ENCODE data around the gene ZNF407. TPM values are rescaled to one million over a fixed set of nuclear protein-coding genes. Genes with fewer than 3 reads are reported as not detected.

ZNF407 gene
- total and polyA plus RNA-seq, 2 donors from 2014 or later = 2.5 to 17.8 TPM

GRCh38 chr18:74817576-74817975 lies 219.9 kb downstream of the ZNF407 start:
- H3K27ac ChIP-seq (ENCODE audit: low read depth in 2 of 2, low read length in 2 of 2) = no peak overlapping the region

GRCh38 chr18:74818516-74819175 lies 221.0 kb downstream of the ZNF407 start:
- intact Hi-C loops (cut with DNase I) = no loop called here
- FAIRE-seq = no peak
- Histone ChIP-seq H3K4me3 (ENCODE audit: low read length in 3 of 3) (no peak overlapping the region), H3K27ac (ENCODE audit: low read depth in 2 of 2, low read length in 2 of 2) (no peak overlapping the region), H3K27me3 (ENCODE audit: control insufficient read depth, insufficient read depth, low read length) (no peaks in the 10 kb centered on the region), H3K36me3 (ENCODE audit: control insufficient read depth in 2 of 3, insufficient read depth in 3 of 3, low read length in 3 of 3) (no peaks in the 10 kb centered on the region), H3K9me3 (ENCODE audit: control insufficient read depth in 2 of 3, insufficient read depth in 1 of 3, low read length in 3 of 3) (no peaks in the 10 kb centered on the region), H3K4me1 (ENCODE audit: control insufficient read depth in 2 of 3, insufficient read depth in 2 of 3, low read depth in 1 of 3, low read length in 3 of 3) (no peaks in the 10 kb centered on the region), H3K9ac (ENCODE audit: low read length in 3 of 3) (no peak overlapping the region)
- no peak for TF ChIP-seq CTCF (IDR thresholded peaks at IDR 0.05; ENCODE audit: borderline replicate concordance, extremely low read depth, insufficient read depth)
- no peak for DNase-seq

More at GRCh38 chr18:74817576-74817975, 219.9 kb downstream of the ZNF407 start:
- no peaks in the 10 kb centered on the region for H3K9me3 ChIP-seq (ENCODE audit: control insufficient read depth in 2 of 3, insufficient read depth in 1 of 3, low read length in 3 of 3)
- H3K36me3 ChIP-seq (ENCODE audit: control insufficient read depth in 2 of 3, insufficient read depth in 3 of 3, low read length in 3 of 3) = no peaks in the 10 kb centered on the region
- no peak overlapping the region for H3K9ac ChIP-seq (ENCODE audit: low read length in 3 of 3)
- intact Hi-C loops (cut with DNase I) = no loop called here
- H3K27me3 ChIP-seq (ENCODE audit: control insufficient read depth, insufficient read depth, low read length) = no peaks in the 10 kb centered on the region
- no peaks in the 10 kb centered on the region for H3K4me1 ChIP-seq (ENCODE audit: control insufficient read depth in 2 of 3, insufficient read depth in 2 of 3, low read depth in 1 of 3, low read length in 3 of 3)
- DNase-seq (no peak), FAIRE-seq (no peak)
- no peak for TF ChIP-seq CTCF (IDR thresholded peaks at IDR 0.05; ENCODE audit: borderline replicate concordance, extremely low read depth, insufficient read depth)
- H3K4me3 ChIP-seq (ENCODE audit: low read length in 3 of 3) = no peak overlapping the region

GRCh38 chr18:74819433-74820059 lies 221.9 kb downstream of the ZNF407 start:
- Histone ChIP-seq H3K27me3 (ENCODE audit: control insufficient read depth, insufficient read depth, low read length) (no peaks in the 10 kb centered on the region), H3K4me1 (ENCODE audit: control insufficient read depth in 2 of 3, insufficient read depth in 2 of 3, low read depth in 1 of 3, low read length in 3 of 3) (no peaks in the 10 kb centered on the region), H3K27ac (ENCODE audit: low read depth in 2 of 2, low read length in 2 of 2) (no peak overlapping the region), H3K4me3 (ENCODE audit: low read length in 3 of 3) (no peak overlapping the region), H3K9me3 (ENCODE audit: control insufficient read depth in 2 of 3, insufficient read depth in 1 of 3, low read length in 3 of 3) (no peaks in the 10 kb centered on the region), H3K9ac (ENCODE audit: low read length in 3 of 3) (no peak overlapping the region), H3K36me3 (ENCODE audit: control insufficient read depth in 2 of 3, insufficient read depth in 3 of 3, low read length in 3 of 3) (no peaks in the 10 kb centered on the region)
- DNase-seq (peak in 1 of 5 donors; percentile 11), FAIRE-seq (no peak)
- peak; percentile 16 for TF ChIP-seq CTCF (IDR thresholded peaks at IDR 0.05; ENCODE audit: borderline replicate concordance, extremely low read depth, insufficient read depth)
- intact Hi-C loops (cut with DNase I) = no loop called here
